CD4-positive, alpha-beta T cell treated with Interleukin-21 for 1 hour (primary cell): ENCODE measurements around the gene IFITM2.

Experiments used
- DNase-seq: peaks from one replicate; pipeline ENCODE4 v3.0.0-alpha.2; 2020

The IFITM2 gene

DNA sequence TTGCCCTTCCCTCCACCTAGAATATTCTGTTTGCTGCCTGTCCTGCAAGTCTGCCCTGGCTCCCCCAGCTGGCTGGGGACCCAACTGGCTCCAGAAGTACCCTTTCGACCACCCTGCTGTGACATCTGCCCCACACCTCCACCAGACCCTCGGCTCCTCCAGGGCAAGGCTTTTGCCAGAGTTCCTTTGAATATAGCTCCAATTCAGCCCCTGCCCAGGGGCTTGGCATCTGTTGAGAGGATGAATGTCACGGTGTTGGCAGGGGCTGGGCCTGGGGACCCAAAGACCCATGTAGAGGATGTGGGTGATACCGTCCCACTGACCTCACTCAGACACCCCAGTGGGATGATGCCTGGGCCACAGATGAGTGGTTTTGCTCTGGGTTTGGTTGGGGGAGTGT lies 25.4 kb upstream of the IFITM2 start:
- DNase-seq: no peak

DNA sequence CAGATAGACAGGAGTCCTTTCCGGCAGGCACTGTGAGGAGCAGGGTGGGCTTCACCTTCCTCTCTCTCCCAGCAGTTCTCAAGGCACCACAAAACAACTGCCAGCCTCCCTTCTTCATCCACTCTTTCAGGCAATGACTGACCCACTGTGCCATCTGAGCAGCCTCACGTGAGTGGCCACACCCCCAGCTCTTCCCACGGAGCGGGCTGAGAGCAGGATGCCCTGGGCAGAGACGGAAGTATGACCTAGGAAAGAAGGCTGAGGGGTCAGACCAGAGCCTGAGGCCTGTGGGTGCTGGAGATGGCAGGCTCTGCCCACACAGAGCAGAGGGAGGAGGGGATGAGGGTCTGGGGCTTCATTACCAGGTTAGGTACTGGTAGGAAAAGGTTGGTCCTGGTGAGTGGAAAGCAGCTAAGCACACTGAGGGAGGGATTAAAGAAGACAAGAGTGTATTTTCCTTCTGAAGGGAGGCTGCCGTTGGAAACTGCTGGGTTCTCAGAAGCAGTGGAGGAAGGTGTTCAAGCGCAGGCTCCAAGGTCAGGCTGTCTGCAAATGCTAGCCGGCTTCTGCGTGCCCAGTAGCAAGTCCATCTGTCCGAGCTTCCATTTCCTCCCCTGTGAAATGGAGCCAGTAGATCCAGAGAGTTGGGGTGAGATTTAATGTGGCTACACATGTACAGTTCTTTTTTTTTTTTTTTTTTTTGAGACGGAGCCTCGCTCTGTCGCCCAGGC lies 24.8 kb upstream of the IFITM2 start:
- DNase-seq: no peak

DNA sequence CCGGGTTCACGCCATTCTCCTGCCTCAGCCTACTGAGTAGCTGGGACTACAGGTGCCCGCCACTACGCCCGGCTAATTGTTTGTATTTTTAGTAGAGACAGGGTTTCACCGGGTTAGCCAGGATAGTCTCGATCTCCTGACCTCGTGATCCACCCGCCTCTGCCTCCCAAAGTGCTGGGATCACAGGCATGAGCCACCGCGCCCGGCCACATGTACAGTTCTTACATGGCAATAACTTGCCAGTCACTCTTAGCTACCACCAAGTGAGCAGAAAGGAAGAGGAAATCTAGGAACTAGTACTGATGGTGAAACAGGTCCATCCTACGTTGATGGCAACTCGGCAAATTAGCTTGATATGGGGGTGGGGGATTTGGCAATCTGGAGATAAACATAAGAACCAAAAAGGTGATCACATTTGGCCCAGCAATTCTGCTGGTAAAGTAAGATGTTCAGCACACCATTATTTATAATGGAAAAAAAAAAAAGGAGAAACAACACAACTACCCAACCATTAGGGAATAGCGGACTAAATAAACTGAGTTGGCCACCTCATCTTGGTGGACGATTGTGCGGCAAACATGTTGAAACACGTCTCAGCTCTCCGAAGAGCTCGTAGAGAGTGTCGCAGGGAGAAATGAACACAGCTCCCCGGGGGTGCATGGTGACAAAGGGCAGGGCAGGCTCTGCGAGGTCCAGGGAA lies 24.1 kb upstream of the IFITM2 start:
- no peak for DNase-seq

DNA sequence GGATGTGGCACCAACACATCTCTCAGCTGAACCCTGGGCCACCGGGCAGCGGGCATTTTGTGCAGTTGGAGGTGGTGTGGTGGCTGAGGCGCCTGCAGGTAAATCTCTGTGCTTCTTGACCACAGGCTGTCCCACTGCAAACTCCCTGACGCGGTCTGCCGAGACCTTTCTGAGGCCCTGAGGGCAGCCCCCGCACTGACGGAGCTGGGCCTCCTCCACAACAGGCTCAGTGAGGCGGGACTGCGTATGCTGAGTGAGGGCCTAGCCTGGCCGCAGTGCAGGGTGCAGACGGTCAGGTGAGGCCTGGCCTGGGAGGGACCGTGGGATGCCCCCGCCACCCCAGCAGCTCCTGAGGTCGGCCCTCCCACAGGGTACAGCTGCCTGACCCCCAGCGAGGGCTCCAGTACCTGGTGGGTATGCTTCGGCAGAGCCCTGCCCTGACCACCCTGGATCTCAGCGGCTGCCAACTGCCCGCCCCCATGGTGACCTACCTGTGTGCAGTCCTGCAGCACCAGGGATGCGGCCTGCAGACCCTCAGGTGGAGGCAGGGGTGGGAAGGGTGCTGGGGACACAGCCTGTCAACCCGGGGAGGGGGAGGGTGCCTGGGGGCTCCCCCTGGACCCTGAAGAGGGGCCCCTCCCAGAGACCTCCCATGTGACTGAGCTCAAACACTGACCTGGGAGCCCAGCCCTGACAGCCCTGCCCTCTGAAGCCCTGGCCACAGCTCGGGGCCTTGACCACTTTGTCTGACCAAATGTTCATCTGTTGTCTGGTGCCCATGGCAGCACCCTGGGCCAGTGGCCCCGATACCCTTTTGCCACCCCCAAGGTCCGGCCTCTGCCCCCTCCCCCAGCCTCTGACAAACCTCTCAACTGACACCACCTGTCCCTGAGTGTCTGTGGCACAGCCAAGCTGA lies 23.3 kb upstream of the IFITM2 start:
- DNase-seq: no peak

- no peak for DNase-seq
These were observed 22.4 kb upstream of the IFITM2 start for GRCh38 chr11:285021-285893.

DNA sequence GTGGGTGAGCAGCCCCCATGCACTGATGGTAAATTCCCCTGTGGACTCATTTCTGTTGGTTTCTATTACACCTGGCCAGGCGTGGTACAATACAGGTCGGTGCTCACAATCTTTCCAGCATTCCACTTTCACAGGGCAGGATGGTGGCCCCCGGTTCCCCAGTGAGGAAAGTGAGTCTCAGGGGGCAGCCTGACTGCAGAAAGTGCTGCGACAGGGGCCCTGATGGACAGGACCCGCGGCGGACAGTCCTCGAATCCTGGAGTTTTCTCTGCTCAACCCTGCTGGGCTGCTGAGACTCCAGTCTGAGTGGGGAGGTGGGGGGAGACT lies 21.8 kb upstream of the IFITM2 start:
- DNase-seq: no peak

DNA sequence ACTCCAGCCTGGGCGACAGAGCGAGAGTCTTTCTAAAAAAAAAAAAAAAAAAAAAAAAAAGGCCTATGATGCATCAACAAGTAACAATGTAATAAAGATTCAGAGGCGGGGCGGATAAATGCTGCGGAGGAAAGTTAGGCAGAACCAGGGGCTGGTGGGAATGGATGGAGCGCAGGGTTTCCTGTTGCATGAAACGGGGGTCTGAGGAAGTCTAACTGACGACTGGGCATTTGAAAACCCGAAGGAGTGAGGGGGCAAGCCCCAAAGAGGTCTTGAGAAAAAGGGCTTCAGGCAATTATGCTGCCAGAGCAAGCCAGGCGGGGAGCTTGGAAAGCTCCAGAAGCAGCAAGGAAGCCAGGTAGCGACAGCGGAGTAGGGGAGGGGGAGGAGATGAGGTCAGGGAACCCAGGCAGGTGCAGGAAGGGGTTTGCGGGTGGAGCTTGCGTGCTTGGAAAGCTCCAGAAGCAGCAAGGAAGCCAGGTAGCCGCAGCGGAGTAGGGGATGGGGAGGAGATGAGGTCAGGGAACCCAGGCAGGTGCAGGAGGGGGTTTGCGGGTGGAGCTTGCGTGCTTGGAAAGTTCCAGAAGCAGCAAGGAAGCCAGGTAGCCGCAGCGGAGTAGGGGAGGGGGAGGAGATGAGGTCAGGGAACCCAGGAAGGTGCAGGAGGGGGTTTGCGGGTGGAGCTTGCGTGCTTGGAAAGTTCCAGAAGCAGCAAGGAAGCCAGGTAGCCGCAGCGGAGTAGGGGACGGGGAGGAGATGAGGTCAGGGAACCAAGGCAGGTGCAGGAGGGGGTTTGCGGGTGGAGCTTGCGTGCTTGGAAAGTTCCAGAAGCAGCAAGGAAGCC lies 20.4 kb upstream of the IFITM2 start:
- DNase-seq: peak; percentile 81

DNA sequence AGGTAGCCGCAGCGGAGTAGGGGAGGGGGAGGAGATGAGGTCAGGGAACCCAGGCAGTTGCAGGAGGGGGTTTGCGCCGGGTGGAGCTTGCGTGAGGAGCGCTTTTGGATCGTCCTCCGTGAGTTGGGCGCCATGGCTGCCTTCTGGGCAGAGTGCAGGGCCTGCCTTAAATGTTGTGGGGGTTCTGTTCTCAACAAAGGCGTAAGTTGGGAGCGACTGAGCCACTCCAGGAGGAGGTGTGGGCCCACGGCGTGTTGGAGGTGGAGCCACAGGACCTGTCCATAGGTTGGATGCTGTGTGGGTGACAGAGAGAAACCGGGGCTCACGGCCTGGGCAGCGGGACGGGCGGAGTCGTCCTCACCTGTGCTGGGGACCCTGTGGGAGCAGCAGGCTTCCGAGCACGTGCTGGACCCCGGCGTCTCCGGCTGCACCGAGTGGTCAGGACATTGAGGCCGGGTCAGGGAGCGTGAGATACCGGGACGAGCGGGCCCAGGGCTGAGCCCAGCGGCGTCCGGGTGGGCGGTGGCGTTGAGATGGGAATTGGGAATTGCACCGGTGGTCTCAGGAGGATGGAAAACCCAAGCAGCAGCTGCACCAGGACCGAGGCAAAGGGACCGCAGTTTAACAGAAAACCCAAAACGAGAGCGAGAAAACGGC lies 19.7 kb upstream of the IFITM2 start:
- DNase-seq: peak; percentile 69

GRCh38 chr11:288478-289397 lies 18.9 kb upstream of the IFITM2 start, which contains the start of gene PGGHG:
PGGHG (plus strand) TSS chr11:289126; CDS start chr11:289817, 691 bp downstream.
- peak; percentile 66 for DNase-seq

DNA sequence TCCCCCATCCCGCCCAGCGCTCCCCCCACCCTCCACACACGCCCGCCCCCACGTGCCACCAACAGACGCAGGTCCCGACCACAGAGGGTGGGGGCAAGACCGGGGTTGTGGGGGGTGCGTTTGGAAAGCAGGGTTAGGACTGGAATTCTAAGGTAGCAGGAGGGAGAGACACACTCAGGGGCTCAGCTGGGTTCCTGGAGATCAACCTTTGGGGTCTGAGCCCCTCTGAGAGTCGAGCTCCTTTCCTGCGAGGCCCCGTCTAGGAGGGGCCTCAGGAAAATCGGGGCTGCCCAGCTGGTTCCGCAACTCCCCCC lies 18.3 kb upstream of the IFITM2 start:
- no peak for DNase-seq

- no peak for DNase-seq
These were observed 17.6 kb upstream of the IFITM2 start for GRCh38 chr11:289712-290620.

- no peak for DNase-seq
These were observed 16.9 kb upstream of the IFITM2 start for GRCh38 chr11:290621-291231.

DNA sequence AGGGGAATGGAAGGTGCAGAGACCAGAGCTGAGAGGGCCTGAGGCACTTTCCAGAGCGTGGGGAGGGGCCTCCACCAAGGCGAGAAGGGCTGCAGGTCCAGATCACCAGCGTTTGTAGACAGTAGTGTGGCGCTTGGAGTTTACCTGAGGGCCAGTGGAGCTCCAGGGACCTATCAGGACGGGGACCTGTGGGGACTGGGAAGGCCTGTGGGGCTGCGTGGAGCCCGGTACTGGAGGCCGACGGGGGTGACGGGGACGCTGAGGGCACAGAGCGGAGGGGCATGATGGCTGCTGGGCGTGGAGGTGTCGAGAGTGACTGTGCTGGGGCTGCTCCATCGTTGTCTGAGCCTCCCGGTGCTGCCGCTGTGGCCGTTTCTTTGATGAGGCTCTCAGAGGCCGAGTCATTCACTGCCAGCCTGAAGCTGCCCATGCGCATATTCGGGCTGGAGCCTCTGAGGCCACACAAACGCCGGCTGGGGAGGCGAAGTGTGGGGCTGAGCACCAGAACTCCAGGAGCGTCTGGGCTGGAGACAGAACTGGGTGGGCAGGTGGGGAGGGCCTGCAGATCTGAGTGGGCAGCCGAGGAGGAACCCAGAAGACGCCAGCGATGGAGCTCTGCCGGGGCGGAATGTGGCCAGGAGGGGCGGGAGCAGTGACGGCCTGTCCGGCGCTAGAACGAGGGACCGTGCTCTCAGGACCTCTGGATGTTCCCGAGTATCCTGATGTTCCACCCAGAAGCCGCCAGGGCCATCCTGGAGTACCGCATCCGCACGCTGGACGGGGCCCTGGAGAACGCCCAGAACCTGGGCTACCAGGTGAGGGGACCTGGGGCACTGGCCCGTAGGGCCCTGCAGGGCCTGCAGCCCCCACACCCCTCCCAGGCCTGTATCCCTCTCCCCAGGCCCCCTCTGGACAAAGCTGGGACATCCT lies 16.1 kb upstream of the IFITM2 start:
- no peak for DNase-seq

- DNase-seq: no peak
These were observed 15.2 kb upstream of the IFITM2 start for GRCh38 chr11:292211-293121.

- no peak for DNase-seq
These were observed 14.3 kb upstream of the IFITM2 start for GRCh38 chr11:293271-293851.
